ENCODE results near the gene TIMP4. TPM values are rescaled to one million over a fixed set of nuclear protein-coding genes. Genes with fewer than 3 reads are reported as not detected.

TIMP4 gene
- total RNA-seq, 1 donor from 2014 or later: 2.8 TPM

DNA sequence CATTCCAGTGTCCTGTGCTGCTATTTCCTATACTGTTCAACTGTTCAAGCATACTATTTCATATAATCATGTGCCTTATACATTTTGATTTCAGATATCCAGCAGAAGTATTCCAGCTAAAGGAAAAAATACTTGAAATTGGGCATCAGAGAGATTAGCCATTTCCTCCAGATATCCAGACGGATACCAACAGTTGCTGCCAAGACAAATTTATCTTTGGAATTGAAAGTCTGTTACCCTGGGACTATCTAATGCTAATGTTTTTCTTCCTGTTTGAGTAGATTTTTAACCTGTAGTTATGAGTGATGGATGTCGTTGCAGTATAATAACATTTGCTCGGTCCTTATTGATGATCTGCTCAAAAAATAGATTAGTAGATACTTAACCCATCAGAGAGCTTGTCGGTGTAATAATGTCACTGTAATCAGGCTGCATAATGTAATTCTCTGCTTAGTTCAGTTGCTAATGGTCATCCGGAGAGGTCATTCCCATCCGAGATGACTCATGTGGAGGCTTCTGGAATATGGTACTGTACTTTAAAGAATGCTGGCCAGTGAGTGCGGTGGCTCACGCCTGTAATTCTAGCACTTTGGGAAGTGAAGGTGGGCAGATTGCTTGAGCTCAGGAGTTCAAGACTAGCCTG is 51.5 kb downstream of the TIMP4 start:
- TF ChIP-seq CTCF (IDR thresholded peaks at IDR 0.05; ENCODE audit: insufficient read depth, low read length, poor library complexity, severe bottlenecking): no peak
- DNase-seq (ENCODE audit: low read depth): no peak
- H3K36me3 ChIP-seq (ENCODE audit: control insufficient read depth, insufficient read depth, low read length): no peaks in the 10 kb centered on the region
- no peaks in the 10 kb centered on the region for H3K27me3 ChIP-seq (ENCODE audit: control insufficient read depth, insufficient read depth, low read length)
- H3K4me3 ChIP-seq (ENCODE audit: low read depth, low read length): no peak overlapping the region

Other genes with a start within 250 kb of the TIMP4 start
- 0.84 and 1.4 TPM in 2 replicates for gene SYN2, start 154.5 kb downstream of the TIMP4 start, total RNA-seq
- gene PPARG, start 130.2 kb upstream of the TIMP4 start, total RNA-seq: 14.7 and 16.3 TPM in 2 replicates

Measured in kidney epithelial cell (primary cell).